ENCODE results near the gene NDUFB2. TPM values are rescaled to one million over a fixed set of nuclear protein-coding genes. Genes with fewer than 3 reads are reported as not detected.
"Not testable (repeated sequence)": the region's sequence is repeated elsewhere in the genome, so short reads cannot be mapped to it uniquely, and the experiment has no call there.

The NDUFB2 gene
- total and polyA plus RNA-seq, 2 donors (not counting 1 experiment from before 2014, with no cell fraction given): 67.9 to 171 TPM

DNA sequence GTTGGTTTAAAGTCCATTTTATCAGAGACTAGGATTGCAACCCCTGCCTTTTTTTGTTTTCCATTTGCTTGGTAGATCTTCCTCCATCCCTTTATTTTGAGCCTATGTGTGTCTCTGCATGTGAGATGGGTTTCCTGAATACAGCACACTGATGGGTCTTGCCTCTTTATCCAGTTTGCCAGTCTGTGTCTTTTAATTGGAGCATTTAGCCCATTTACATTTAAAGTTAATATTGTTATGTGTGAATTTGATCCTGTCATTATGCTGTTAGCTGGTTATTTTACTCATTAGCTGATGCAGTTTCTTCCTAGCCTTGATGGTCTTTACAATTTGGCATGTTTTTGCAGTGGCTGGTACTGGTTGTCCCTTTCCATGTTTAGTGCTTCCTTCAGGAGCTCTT lies 15.9 kb downstream of the NDUFB2 start:
- H3K27me3 Mint-ChIP-seq; H3K36me3 ChIP-seq (replicated peaks in 1 of 2; ENCODE audit: control extremely low read depth in 1 of 2, control insufficient read depth in 1 of 2, extremely low read depth in 1 of 2, insufficient read depth in 2 of 2, low read length in 1 of 2); H3K4me3 ChIP-seq (ENCODE audit: control extremely low read depth in 1 of 5, extremely low read depth in 1 of 5, insufficient read depth in 1 of 5, low read depth in 2 of 5, low read length in 4 of 5); intact Hi-C loops (cut with micrococcal nuclease); H3K27me3 ChIP-seq (replicated peaks in 1 of 4; ENCODE audit: control extremely low read depth in 1 of 4, control insufficient read depth in 3 of 4, insufficient read depth in 4 of 4, low read length in 3 of 4); H3K9me3 ChIP-seq (ENCODE audit: control extremely low read depth in 1 of 3, control insufficient read depth in 2 of 3, insufficient read depth in 1 of 3, low read length in 2 of 3); H3K9ac ChIP-seq (ENCODE audit: low read length); H2AFZ ChIP-seq (ENCODE audit: insufficient read depth, low read depth, low read length, poor library complexity, severe bottlenecking); H3K4me1 Mint-ChIP-seq; H3K79me2 ChIP-seq (ENCODE audit: control insufficient read depth, insufficient read depth, low read length); H3K27ac Mint-ChIP-seq; POLR2A ChIA-PET; ATAC-seq (ENCODE audit: low read depth); H4K20me1 ChIP-seq (ENCODE audit: control insufficient read depth, insufficient read depth, low read length, poor library complexity, severe bottlenecking); H3K4me3 Mint-ChIP-seq; H3K4me1 ChIP-seq (ENCODE audit: control insufficient read depth in 2 of 2, insufficient read depth in 2 of 2, low read length in 2 of 2); H3K27ac ChIP-seq (ENCODE audit: low read length in 2 of 2); DNase-seq; CTCF ChIA-PET; H3K4me2 ChIP-seq (replicated peaks; ENCODE audit: low read depth, low read length, poor library complexity, severe bottlenecking); H3K9me3 Mint-ChIP-seq (ENCODE audit: insufficient read depth): not testable (repeated sequence)

- Mint-ChIP-seq H3K4me1 (peaks cover 3% of the 10 kb centered on the region), H3K27me3 (no peaks in the 10 kb centered on the region), H3K27ac (no peak overlapping the region), H3K4me3 (no peak overlapping the region), H3K9me3 (ENCODE audit: insufficient read depth) (no peaks in the 10 kb centered on the region)
- ChIA-PET CTCF (interaction anchor here (0.7 kb wide), 1 partner anchor 96 kb away, joined by 3 read pairs; no protein-coding TSS in a partner anchor), POLR2A (no interaction called here)
- Histone ChIP-seq H3K27me3 (replicated peaks in 1 of 4; ENCODE audit: control extremely low read depth in 1 of 4, control insufficient read depth in 3 of 4, insufficient read depth in 4 of 4, low read length in 3 of 4) (no peaks in the 10 kb centered on the region), H3K4me2 (replicated peaks; ENCODE audit: low read depth, low read length, poor library complexity, severe bottlenecking) (no peak overlapping the region), H4K20me1 (ENCODE audit: control insufficient read depth, insufficient read depth, low read length, poor library complexity, severe bottlenecking) (no peaks in the 10 kb centered on the region), H3K9me3 (ENCODE audit: control extremely low read depth in 1 of 3, control insufficient read depth in 2 of 3, insufficient read depth in 1 of 3, low read length in 2 of 3) (no peaks in the 10 kb centered on the region), H2AFZ (ENCODE audit: insufficient read depth, low read depth, low read length, poor library complexity, severe bottlenecking) (no peak overlapping the region), H3K4me3 (ENCODE audit: control extremely low read depth in 1 of 5, extremely low read depth in 1 of 5, insufficient read depth in 1 of 5, low read depth in 2 of 5, low read length in 4 of 5) (no peak overlapping the region), H3K36me3 (replicated peaks in 1 of 2; ENCODE audit: control extremely low read depth in 1 of 2, control insufficient read depth in 1 of 2, extremely low read depth in 1 of 2, insufficient read depth in 2 of 2, low read length in 1 of 2) (peaks cover 2 to 5% of the 10 kb centered on the region in 2 experiments), H3K9ac (ENCODE audit: low read length) (no peak overlapping the region), H3K79me2 (ENCODE audit: control insufficient read depth, insufficient read depth, low read length) (no peaks in the 10 kb centered on the region), H3K4me1 (ENCODE audit: control insufficient read depth in 2 of 2, insufficient read depth in 2 of 2, low read length in 2 of 2) (no peaks in the 10 kb centered on the region), H3K27ac (ENCODE audit: low read length in 2 of 2) (no peak overlapping the region)
- no peak for DNase-seq
- no peak for TF ChIP-seq CTCF (IDR thresholded peaks at IDR 0.05)
- no peak for TF ChIP-seq EZH2 (IDR thresholded peaks at IDR 0.05; ENCODE audit: borderline replicate concordance, insufficient read depth, low read depth, low read length, poor library complexity, severe bottlenecking)
- no peak for ATAC-seq (ENCODE audit: low read depth)
- intact Hi-C loops (cut with micrococcal nuclease): no loop called here
- 93% methylated on average over 9 of the region's 10 CpGs for WGBS (ENCODE audit: insufficient coverage)
Observed at GRCh38 chr7:140714331-140715040, 18.0 kb downstream of the NDUFB2 start.
